ENCODE measurements around the gene MYB.

DNA sequence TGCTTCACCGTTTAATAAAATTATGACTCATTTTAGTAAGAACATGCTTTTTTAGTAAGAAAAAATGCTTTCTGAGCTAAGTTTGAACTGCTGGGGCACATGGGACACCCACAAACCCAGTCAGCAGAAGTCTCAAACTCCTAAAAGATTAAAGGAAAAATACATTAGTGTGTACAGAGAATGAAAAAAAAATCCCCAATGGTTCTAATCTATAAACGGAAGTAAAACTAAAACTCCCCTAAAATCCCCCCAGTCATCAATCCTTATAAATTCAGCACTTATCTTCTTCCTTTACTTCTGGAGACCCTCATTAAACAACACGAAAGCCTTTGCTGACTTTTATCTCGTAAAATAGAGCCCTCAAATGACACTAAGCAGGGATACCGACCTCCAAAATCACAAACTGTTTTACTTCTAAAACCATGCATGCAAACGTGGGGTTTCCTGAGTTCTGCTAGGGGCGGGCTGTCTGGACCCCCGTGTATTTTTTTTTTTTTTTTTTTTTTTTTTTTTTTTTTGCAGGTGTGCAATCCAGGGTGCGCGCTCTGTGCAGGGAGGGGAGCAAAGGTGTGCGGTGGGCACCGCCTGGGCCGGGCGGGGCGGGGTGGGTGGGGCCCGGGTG lies 1.1 kb upstream of the MYB start:
- TF ChIP-seq, protein P1, sequence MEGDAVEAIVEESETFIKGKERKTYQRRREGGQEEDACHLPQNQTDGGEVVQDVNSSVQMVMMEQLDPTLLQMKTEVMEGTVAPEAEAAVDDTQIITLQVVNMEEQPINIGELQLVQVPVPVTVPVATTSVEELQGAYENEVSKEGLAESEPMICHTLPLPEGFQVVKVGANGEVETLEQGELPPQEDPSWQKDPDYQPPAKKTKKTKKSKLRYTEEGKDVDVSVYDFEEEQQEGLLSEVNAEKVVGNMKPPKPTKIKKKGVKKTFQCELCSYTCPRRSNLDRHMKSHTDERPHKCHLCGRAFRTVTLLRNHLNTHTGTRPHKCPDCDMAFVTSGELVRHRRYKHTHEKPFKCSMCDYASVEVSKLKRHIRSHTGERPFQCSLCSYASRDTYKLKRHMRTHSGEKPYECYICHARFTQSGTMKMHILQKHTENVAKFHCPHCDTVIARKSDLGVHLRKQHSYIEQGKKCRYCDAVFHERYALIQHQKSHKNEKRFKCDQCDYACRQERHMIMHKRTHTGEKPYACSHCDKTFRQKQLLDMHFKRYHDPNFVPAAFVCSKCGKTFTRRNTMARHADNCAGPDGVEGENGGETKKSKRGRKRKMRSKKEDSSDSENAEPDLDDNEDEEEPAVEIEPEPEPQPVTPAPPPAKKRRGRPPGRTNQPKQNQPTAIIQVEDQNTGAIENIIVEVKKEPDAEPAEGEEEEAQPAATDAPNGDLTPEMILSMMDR (IDR thresholded peaks at IDR 0.05) = no peak
- no peak for TF ChIP-seq POLR2A (IDR thresholded peaks at IDR 0.05)
